Activated CD4-positive, alpha-beta T cell treated with anti-CD3 and anti-CD28 coated beads, Interleukin-2, amount 10 ng/mL, durations not matched to agents 24 days and 14 days (primary cell): ENCODE results near the gene BMI1. TPM values are rescaled to one million over a fixed set of nuclear protein-coding genes. Genes with fewer than 3 reads are reported as not detected.
A peak's percentile ranks its signal among the peaks of the same experiment; 100 is the strongest.
"Not testable (repeated sequence)": the region's sequence is repeated elsewhere in the genome, so short reads cannot be mapped to it uniquely, and the experiment has no call there.

Experiments used
- DNase-seq: peaks from one replicate; pipeline ENCODE4 v3.0.0; 2022
- H3K27ac Mint-ChIP-seq: one replicate; pipeline ENCODE4 v1.8.0; 2022; ENCODE audit warnings: mild to moderate bottlenecking, mixed read lengths
- H3K27me3 Mint-ChIP-seq: one replicate; pipeline ENCODE4 v1.8.0; 2022; ENCODE audit warnings: mixed read lengths
- H3K36me3 Mint-ChIP-seq: one replicate; pipeline ENCODE4 v1.8.0; 2022; ENCODE audit warnings: low read depth, mild to moderate bottlenecking, mixed read lengths
- H3K4me1 Mint-ChIP-seq: one replicate; pipeline ENCODE4 v1.8.0; 2021; ENCODE audit warnings: mixed read lengths
- H3K4me3 Mint-ChIP-seq: one replicate; pipeline ENCODE4 v1.8.0; 2022; ENCODE audit warnings: mild to moderate bottlenecking, moderate library complexity, mixed read lengths
- H3K9me3 Mint-ChIP-seq: one replicate; pipeline ENCODE4 v1.8.0; 2021; ENCODE audit warnings: mixed read lengths
- intact Hi-C: fragments of 100-400 bp; cut with micrococcal nuclease; formaldehyde crosslinking; loops from one replicate; pipeline ENCODE4 v1.15.1; 2023
- total RNA-seq: library from RNA; stranded (reverse); gene quantifications from 2 replicates; pipeline ENCODE4 v1.2.3, GENCODE V29; 2022

BMI1 gene
- 55.6 and 65.3 TPM in 2 replicates for total RNA-seq

DNA sequence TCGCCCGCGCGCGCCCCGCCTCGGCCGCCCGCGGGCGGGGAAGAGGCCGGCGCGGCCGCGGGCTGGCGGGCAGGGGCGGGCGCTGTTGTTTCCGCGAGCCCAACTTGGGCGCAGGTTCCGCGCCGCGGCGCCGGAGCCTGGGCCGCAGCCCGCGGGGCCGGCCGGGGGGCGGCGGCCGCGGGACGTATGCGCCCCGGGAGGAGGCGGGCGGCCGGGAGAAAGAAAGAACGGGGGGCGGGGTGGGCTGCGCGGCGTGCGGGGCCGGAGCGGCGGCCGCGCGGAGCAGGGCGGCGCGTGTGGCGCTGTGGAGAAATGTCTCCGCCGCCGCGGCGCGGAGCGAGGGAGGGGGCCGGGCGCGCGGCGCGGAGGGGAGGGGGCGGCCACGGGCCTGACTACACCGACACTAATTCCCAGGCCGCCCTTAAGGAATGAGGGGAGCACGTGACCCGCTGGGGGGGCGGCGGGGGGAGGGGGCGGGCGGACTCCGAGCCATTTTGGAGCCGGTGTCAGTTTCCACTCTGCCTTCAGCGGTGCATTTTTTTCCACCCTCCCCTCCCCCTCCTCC, at the start of gene BMI1:
Gene BMI1 (plus strand): TSS at position 509 of the 565 bp plus-strand sequence. CDS start 5,351 bp downstream, outside the sequence.
- Mint-ChIP-seq H3K36me3 (peaks cover 29% of the 10 kb centered on the region), H3K27ac (peak within 1 kb of the TSS; percentile 92)
- intact Hi-C loops, result loop anchor here (1.0 to 5.0 kb wide), 5 partner anchors 20 to 793 kb away; partner anchors contain the start of genes PIP4K2A and SKIDA1

DNA sequence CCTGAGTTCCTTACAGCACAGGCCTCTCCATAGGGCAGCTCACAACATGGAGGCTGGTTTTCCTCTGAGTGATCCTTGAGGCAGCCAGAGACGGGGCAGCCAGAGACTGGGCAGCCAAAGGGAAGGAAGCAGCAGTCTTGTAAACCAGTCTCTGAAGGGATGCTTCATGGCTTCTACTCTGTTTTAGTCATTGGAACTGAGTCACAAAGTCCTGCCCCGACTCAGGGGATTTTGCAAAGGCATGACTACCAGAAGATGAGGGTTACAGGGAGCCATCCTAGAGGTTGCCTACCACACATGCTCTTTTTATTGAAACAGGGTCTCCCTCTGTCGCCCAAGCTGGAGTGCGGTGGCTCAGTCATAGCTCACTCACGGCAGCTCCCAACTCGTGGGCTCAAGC, 49.1 kb upstream of the BMI1 start:
- Mint-ChIP-seq H3K27me3 (peaks cover 16% of the 10 kb centered on the region), H3K36me3 (no peaks in the 10 kb centered on the region), H3K27ac (no peak overlapping the region), H3K4me1 (peaks cover 2% of the 10 kb centered on the region), H3K4me3 (no peak overlapping the region), H3K9me3 (peaks cover 2% of the 10 kb centered on the region)
- DNase-seq, result no peak
- intact Hi-C loops, result no loop called here

More for the DNA sequence above, at the start of gene BMI1:
- peaks cover 43% of the 10 kb centered on the region for H3K4me1 Mint-ChIP-seq
- no peaks in the 10 kb centered on the region for H3K9me3 Mint-ChIP-seq
- H3K27me3 Mint-ChIP-seq, result peaks cover 32% of the 10 kb centered on the region
- DNase-seq, result peak; percentile 86
- H3K4me3 Mint-ChIP-seq, result peak within 1 kb of the TSS; percentile 86

DNA sequence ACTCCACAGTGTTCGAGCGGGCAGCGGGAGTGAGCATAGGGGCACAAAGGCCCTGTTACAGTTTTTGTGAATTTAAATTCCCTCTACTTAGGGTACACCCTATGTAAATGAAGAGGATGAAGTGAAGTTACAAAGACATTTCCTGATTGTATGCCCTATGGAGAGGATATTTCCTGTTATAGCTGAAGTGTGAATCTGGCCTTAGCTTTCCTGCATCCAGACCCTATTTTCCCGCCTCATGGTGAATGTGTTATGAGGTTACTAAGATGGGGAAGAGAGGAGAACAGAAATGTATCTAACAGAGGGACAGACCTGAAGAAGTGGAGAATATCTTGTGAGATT, 42.5 kb upstream of the BMI1 start:
- no peak overlapping the region for H3K27ac Mint-ChIP-seq
- H3K27me3 Mint-ChIP-seq, result peaks cover 15% of the 10 kb centered on the region
- H3K36me3 Mint-ChIP-seq, result no peaks in the 10 kb centered on the region
- no peaks in the 10 kb centered on the region for H3K4me1 Mint-ChIP-seq
- no peak for DNase-seq
- no peak overlapping the region for H3K4me3 Mint-ChIP-seq
- no peaks in the 10 kb centered on the region for H3K9me3 Mint-ChIP-seq
- intact Hi-C loops, result no loop called here

DNA sequence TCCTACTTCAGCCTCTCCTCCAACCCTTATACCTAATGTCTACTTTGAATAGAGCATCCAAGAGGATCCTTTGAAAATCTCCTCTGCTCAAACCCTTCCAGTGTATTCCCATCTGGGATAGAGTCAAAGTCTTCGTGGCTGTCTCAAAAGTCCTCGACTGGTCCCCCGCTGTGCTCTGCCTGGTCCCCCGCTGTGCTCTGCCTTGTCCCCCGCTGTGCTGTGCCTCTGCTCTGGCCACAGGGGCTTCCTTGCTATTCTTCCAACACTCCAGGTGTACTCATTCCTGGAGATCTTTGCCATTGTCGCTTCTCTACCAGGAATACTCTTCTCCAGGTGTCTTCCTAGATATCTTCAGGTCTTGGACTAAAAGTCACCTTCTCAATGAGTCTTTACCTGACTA, 40.8 kb upstream of the BMI1 start:
- intact Hi-C loops, result no loop called here
- no peak for DNase-seq
- H3K4me3 Mint-ChIP-seq, result no peak overlapping the region
- no peaks in the 10 kb centered on the region for H3K9me3 Mint-ChIP-seq
- H3K27ac Mint-ChIP-seq, result no peak overlapping the region
- H3K27me3 Mint-ChIP-seq, result peaks cover 17% of the 10 kb centered on the region
- H3K36me3 Mint-ChIP-seq, result no peaks in the 10 kb centered on the region
- H3K4me1 Mint-ChIP-seq, result no peaks in the 10 kb centered on the region

- Mint-ChIP-seq H3K4me1 (no peaks in the 10 kb centered on the region), H3K4me3 (no peak overlapping the region), H3K9me3 (no peaks in the 10 kb centered on the region), H3K27ac (no peak overlapping the region), H3K27me3 (peaks cover 12% of the 10 kb centered on the region), H3K36me3 (no peaks in the 10 kb centered on the region)
- intact Hi-C loops, result no loop called here
- DNase-seq, result no peak
Observed at GRCh38 chr10:22285130-22285529, 35.8 kb upstream of the BMI1 start.

DNA sequence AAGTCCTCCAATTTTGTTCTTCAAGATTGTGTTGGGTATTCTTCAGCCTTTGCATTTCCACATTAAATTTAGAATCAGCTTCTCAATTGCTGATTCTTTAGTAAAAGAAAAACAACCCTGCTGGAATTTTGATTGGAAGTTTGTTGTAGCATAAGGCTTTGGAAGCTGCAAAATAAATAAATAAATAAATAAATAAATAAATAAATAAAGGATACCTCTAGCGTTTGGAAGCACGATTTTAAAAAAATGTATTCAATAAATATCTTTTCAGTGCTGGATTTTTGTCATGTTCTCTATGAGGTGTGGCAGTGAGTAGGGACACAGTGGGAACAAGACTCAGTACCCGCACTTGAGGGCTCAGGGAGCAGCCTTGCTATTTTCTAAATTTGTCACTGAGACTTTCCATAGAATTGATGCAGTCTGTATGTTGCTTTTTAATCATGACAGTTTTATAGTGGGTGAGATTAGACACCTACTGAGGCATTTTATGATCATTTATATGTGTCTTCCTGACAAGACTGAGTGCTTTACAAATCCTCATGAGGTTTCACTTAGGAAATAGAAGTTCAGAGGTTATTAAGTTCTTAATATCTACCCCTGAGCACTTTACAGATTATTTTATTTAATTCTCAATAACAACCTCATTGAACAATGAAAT, 27.0 kb upstream of the BMI1 start:
- intact Hi-C loops, result no loop called here
- DNase-seq, result no peak
- H3K36me3 Mint-ChIP-seq, result no peaks in the 10 kb centered on the region
- H3K27ac Mint-ChIP-seq, result no peak overlapping the region
- no peaks in the 10 kb centered on the region for H3K9me3 Mint-ChIP-seq
- H3K4me3 Mint-ChIP-seq, result no peak overlapping the region
- H3K4me1 Mint-ChIP-seq, result no peaks in the 10 kb centered on the region
- H3K27me3 Mint-ChIP-seq, result peaks cover 9% of the 10 kb centered on the region

DNA sequence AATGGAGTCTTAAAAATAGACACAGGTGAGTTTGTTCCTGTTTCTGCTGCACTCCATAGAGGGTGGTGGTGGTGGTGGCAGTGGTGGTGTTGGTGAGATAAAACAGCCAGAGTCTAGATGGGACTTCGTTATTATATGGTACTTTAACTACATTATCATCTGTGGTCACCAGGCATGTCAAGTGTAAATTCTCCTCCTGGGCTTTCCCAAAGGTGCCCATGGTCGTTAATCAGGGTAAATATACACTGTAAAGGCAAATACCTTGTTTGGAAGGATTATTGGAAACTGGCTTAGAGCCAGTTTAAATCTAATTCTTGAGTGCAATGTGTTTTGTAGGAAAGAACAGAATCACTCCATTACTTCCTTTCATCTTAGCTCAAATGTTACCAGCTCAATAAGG, 26.2 kb upstream of the BMI1 start:
- Mint-ChIP-seq H3K27ac (no peak overlapping the region), H3K4me3 (no peak overlapping the region), H3K9me3 (no peaks in the 10 kb centered on the region), H3K27me3 (peaks cover 8% of the 10 kb centered on the region), H3K4me1 (no peaks in the 10 kb centered on the region), H3K36me3 (no peaks in the 10 kb centered on the region)
- intact Hi-C loops, result no loop called here
- no peak for DNase-seq

DNA sequence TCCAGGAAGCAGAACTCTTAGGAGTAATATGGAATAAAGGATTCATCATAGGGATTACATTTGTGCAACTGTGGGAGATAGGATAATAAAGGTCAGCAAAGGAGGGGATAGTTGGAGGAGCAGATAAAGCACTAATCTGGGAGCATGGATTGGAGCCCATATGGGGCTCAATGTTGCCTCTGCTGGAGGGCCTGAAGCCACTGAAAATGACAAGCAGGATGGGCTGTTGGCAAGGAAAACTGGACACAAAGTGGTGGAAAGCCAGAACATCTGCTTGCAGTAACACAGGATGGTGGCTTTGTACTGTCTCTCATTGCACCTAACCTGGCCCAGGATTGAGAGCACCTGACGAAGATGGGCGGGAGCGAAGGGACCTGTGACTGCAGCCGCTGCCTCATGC, 19.7 kb upstream of the BMI1 start:
- intact Hi-C loops, result loop anchor here (10.0 kb wide), 1 partner anchor 354 kb away; no protein-coding TSS in a partner anchor
- DNase-seq, result no peak
- H3K4me3 Mint-ChIP-seq, result no peak overlapping the region
- no peaks in the 10 kb centered on the region for H3K9me3 Mint-ChIP-seq
- H3K4me1 Mint-ChIP-seq, result no peaks in the 10 kb centered on the region
- no peaks in the 10 kb centered on the region for H3K36me3 Mint-ChIP-seq
- H3K27ac Mint-ChIP-seq, result no peak overlapping the region
- peaks cover 8% of the 10 kb centered on the region for H3K27me3 Mint-ChIP-seq

- Mint-ChIP-seq H3K27ac (no peak overlapping the region), H3K4me3 (no peak overlapping the region), H3K9me3 (no peaks in the 10 kb centered on the region), H3K27me3 (peaks cover 3% of the 10 kb centered on the region), H3K4me1 (peaks cover 4% of the 10 kb centered on the region), H3K36me3 (no peaks in the 10 kb centered on the region)
- intact Hi-C loops, result loop anchor here (10.0 kb wide), 1 partner anchor 351 kb away; no protein-coding TSS in a partner anchor
- no peak for DNase-seq
Observed at GRCh38 chr10:22303461-22303860, 17.4 kb upstream of the BMI1 start.

GRCh38 chr10:22305721-22306120, 15.2 kb upstream of the BMI1 start:
- intact Hi-C loops, result loop anchor here (10.0 kb wide), 1 partner anchor 349 kb away; no protein-coding TSS in a partner anchor
- Mint-ChIP-seq H3K27me3 (no peaks in the 10 kb centered on the region), H3K9me3 (no peaks in the 10 kb centered on the region), H3K4me1 (peaks cover 7% of the 10 kb centered on the region), H3K36me3 (no peaks in the 10 kb centered on the region), H3K4me3 (no peak overlapping the region), H3K27ac (no peak overlapping the region)
- no peak for DNase-seq

DNA sequence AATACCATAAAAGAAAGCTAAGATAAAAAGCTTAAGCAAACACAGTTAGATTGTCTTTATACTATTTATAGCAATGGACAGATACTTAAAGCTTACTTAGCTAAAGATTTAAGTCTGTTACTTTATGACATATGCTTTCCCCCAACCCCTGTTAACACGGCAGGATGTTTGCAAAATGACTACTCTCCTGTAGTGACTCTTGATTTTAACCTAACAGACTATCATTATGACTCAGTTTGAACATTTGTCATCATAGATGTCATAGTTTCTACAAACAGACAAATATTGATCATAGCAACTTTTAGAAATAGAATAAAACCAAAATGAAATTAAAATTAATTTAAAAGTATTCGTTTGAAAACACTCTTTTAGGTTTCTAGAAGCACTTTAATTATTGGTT, 12.5 kb upstream of the BMI1 start:
- Mint-ChIP-seq H3K4me3 (no peak overlapping the region), H3K36me3 (no peaks in the 10 kb centered on the region), H3K27ac (no peak overlapping the region), H3K27me3 (peaks cover 2% of the 10 kb centered on the region), H3K9me3 (no peaks in the 10 kb centered on the region), H3K4me1 (peaks cover 10% of the 10 kb centered on the region)
- peak; percentile 79 for DNase-seq
- intact Hi-C loops, result loop anchor here (1.0 to 10.0 kb wide), 5 partner anchors 58 to 346 kb away; partner anchors contain the start of gene DNAJC1

DNA sequence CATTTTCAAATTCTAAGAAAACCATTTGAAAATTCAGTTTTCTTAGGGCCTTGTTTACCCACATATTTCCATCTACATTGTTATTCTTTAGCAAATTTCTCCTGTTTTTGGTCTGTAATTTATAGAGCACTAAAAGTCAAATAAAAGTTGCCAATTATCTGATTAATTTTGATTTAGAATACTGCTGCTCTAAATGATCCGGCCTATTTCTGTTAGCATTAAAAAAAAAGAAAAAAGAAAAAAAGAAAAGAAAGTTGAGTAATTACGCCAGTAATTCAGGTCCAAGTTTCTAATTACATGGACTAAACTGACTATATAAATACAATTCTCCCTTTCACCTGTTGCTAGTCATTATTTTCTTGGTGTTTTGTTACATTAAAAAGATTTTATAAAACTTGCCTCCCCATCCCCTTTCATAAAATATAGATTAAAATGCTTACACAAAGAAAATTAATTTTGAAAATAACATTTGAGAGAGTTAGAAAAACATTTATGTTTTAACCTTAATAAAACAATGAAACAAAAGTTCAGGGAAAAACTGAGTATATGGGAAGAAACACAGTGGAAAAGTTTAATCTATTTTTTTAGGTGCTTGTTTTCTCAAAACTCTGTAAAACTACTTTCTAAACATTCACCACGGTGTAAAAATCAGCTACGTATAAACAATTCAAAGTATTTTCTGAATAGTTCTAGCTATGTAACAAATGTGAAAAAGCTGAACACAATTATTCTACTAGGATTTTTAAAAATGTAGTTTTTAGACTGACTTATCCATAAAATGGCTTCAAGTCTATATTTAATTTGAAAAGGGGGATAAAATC, 11.5 kb upstream of the BMI1 start:
- Mint-ChIP-seq H3K9me3 (no peaks in the 10 kb centered on the region), H3K27ac (peak overlapping the region; percentile 69), H3K36me3 (no peaks in the 10 kb centered on the region), H3K4me1 (peaks cover 10% of the 10 kb centered on the region), H3K4me3 (no peak overlapping the region), H3K27me3 (peaks cover 2% of the 10 kb centered on the region)
- intact Hi-C loops, result loop anchor here (2.0 to 10.0 kb wide), 3 partner anchors 57 to 345 kb away; partner anchors contain the start of gene DNAJC1
- no peak for DNase-seq

- H3K27me3 Mint-ChIP-seq, DNase-seq, H3K36me3 Mint-ChIP-seq, H3K9me3 Mint-ChIP-seq, H3K4me3 Mint-ChIP-seq, intact Hi-C loops, H3K27ac Mint-ChIP-seq: not testable (repeated sequence)
- peaks cover 14% of the 10 kb centered on the region for H3K4me1 Mint-ChIP-seq
Observed at GRCh38 chr10:22310012-22310411, 10.9 kb upstream of the BMI1 start.

DNA sequence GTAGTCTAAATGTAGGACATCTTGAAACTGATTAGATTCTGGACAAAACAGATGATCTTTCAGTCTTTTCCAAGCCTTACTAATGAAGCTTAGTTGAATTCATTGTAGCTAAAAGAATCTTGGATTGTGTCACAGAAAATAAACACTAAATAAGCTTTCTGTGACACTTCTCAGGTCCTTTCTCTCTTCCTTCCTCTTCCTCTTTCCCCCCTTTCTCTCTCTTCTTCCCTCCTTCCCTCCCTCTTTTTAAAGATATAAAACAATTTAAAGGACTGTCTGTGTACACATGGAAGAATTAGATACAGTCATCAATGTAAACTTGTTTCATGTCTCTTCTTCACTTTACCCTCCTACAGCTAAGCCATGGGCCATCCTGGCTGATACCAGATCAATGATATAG, 10.0 kb upstream of the BMI1 start:
- Mint-ChIP-seq H3K27ac (peak overlapping the region; percentile 60), H3K4me1 (peaks cover 22% of the 10 kb centered on the region), H3K9me3 (no peaks in the 10 kb centered on the region), H3K27me3 (peaks cover 2% of the 10 kb centered on the region), H3K4me3 (no peak overlapping the region), H3K36me3 (no peaks in the 10 kb centered on the region)
- no peak for DNase-seq
- intact Hi-C loops, result no loop called here
